GM20431 (cell line): Measurements from ENCODE around the gene TMEM154.
"Not testable (repeated sequence)": the region's sequence is repeated elsewhere in the genome, so short reads cannot be mapped to it uniquely, and the experiment has no call there.

Source experiments
- in situ Hi-C: fragments of 300-500 bp; cut with MseI, MboI; formaldehyde crosslinking; loops from one replicate; pipeline ENCODE4 v1.15.0; 2020; ENCODE audit warnings: low sequenced_read_pairs; ENCODE audit not compliant: unreplicated experiment

The TMEM154 gene

GRCh38 chr4:152672206-152673092 is 7.3 kb downstream of the TMEM154 start:
- in situ Hi-C loops, result no loop called here

- in situ Hi-C loops, result no loop called here
Observed at GRCh38 chr4:152668338-152668964, 11.3 kb downstream of the TMEM154 start.

GRCh38 chr4:152667781-152668180 is 12.0 kb downstream of the TMEM154 start:
- in situ Hi-C loops, result no loop called here

- in situ Hi-C loops, result no loop called here
Observed at GRCh38 chr4:152666946-152667345, 12.9 kb downstream of the TMEM154 start.

GRCh38 chr4:152665691-152666395 is 14.0 kb downstream of the TMEM154 start:
- in situ Hi-C loops, result no loop called here

GRCh38 chr4:152664067-152664378 is 15.8 kb downstream of the TMEM154 start:
- in situ Hi-C loops, result not testable (repeated sequence)

- in situ Hi-C loops, result no loop called here
Observed at GRCh38 chr4:152663203-152664066, 16.4 kb downstream of the TMEM154 start.

GRCh38 chr4:152661649-152662048 is 18.1 kb downstream of the TMEM154 start:
- in situ Hi-C loops, result no loop called here

GRCh38 chr4:152660526-152660925 is 19.3 kb downstream of the TMEM154 start:
- in situ Hi-C loops, result no loop called here

- in situ Hi-C loops, result no loop called here
Observed at GRCh38 chr4:152659806-152660205, 20.0 kb downstream of the TMEM154 start.

GRCh38 chr4:152657657-152658056 is 22.1 kb downstream of the TMEM154 start:
- in situ Hi-C loops, result no loop called here

GRCh38 chr4:152655272-152656129 is 24.3 kb downstream of the TMEM154 start:
- in situ Hi-C loops, result no loop called here

- in situ Hi-C loops, result no loop called here
Observed at GRCh38 chr4:152652102-152652501, 27.7 kb downstream of the TMEM154 start.

- in situ Hi-C loops, result no loop called here
Observed at GRCh38 chr4:152651473-152652060, 28.2 kb downstream of the TMEM154 start.

GRCh38 chr4:152646221-152646620 is 33.6 kb downstream of the TMEM154 start:
- in situ Hi-C loops, result loop anchor here (10.0 kb wide), 1 partner anchor 89 kb away; no protein-coding TSS in a partner anchor

- in situ Hi-C loops, result loop anchor here (10.0 kb wide), 1 partner anchor 91 kb away; no protein-coding TSS in a partner anchor
Observed at GRCh38 chr4:152644130-152644529, 35.7 kb downstream of the TMEM154 start.

GRCh38 chr4:152643153-152644035 is 36.4 kb downstream of the TMEM154 start:
- in situ Hi-C loops, result loop anchor here (10.0 kb wide), 1 partner anchor 91 kb away; no protein-coding TSS in a partner anchor
